Esophagus squamous epithelium (tissue), 4 donors: Measurements from ENCODE around the gene TSPO2.

Experiments
- CTCF ChIP-seq, 6 experiments: fragments of 450-650 bp in 4 of 6; fragments of 200-600 bp in 2 of 6; sonication (generic) in 2 of 6; IDR thresholded peaks; one replicate each; pipeline ENCODE4 v1.5.1; 2016 to 2019; ENCODE audit warnings: antibody characterized with exemption in 6 of 6, mild to moderate bottlenecking in 4 of 6, moderate library complexity in 4 of 6
- POLR2A ChIP-seq, 4 donors: fragments of 450-650 bp; IDR thresholded peaks; one replicate each; pipeline ENCODE4 v1.6.1; 2017; ENCODE audit warnings: antibody characterized with exemption in 4 of 4, mild to moderate bottlenecking in 4 of 4, moderate library complexity in 3 of 4

GRCh38 chr6:41062056-41062455 lies 19.8 kb downstream of the TSPO2 start:
- TF ChIP-seq CTCF (IDR thresholded peaks at IDR 0.05): no peak
- no peak for TF ChIP-seq POLR2A (IDR thresholded peaks at IDR 0.05)
